ENCODE results near the gene SERINC1. TPM values are rescaled to one million over a fixed set of nuclear protein-coding genes. Genes with fewer than 3 reads are reported as not detected.

The SERINC1 gene
- total and polyA plus RNA-seq, 9 of the 15 experiments (the other 6 are each of a cell fraction or from before 2014, with no cell fraction given): 28.8 to 64.6 (median 39.7) TPM

GRCh38 chr6:122399055-122399347 lies 72.6 kb downstream of the SERINC1 start (continued):
- TF ChIP-seq MAZ (CRISPR knock-in tag; conservative IDR thresholded peaks at IDR 0.05 in 1 of 2, IDR thresholded peaks at IDR 0.05 in 1 of 2) (0 out of 4 replicates have a peak, but pooled peaks of 1 of the 2 experiments have one; percentile 3), DLX4 (CRISPR knock-in tag; IDR thresholded peaks at IDR 0.05) (no peak), ZNF239 (CRISPR knock-in tag; IDR thresholded peaks at IDR 0.05) (no peak), GATA2 (CRISPR knock-in tag; IDR thresholded peaks at IDR 0.05) (no peak), ZNF609 (CRISPR knock-in tag; IDR thresholded peaks at IDR 0.05; ENCODE audit: borderline replicate concordance) (no peak), CBX8 (IDR thresholded peaks at IDR 0.05; ENCODE audit: borderline replicate concordance, extremely low read depth, low read depth, low read length, poor library complexity, severe bottlenecking) (no peak), ZNF444 (CRISPR knock-in tag; IDR thresholded peaks at IDR 0.05) (no peak), NELFE (IDR thresholded peaks at IDR 0.05; ENCODE audit: insufficient read depth, insufficient read length) (no peak), ELK1 (CRISPR knock-in tag; IDR thresholded peaks at IDR 0.05) (no peak), ATF1 (CRISPR knock-in tag; IDR thresholded peaks at IDR 0.05) (no peak), ATF1 (tag; IDR thresholded peaks at IDR 0.05) (no peak), L3MBTL2 (IDR thresholded peaks at IDR 0.05) (0 out of 2 replicates have a peak, but pooled peaks have one; percentile 29), HES1 (IDR thresholded peaks at IDR 0.05; ENCODE audit: low read depth) (no peak), CREB3 (tag; conservative IDR thresholded peaks at IDR 0.05; ENCODE audit: low read depth) (no peak), ZNF77 (CRISPR knock-in tag; IDR thresholded peaks at IDR 0.05) (no peak), SP1 (CRISPR knock-in tag; IDR thresholded peaks at IDR 0.05) (no peak), SREBF1 (IDR thresholded peaks at IDR 0.05; ENCODE audit: borderline replicate concordance, low read depth, low read length) (no peak), FOSL1 (tag; conservative IDR thresholded peaks at IDR 0.05) (0 out of 2 replicates have a peak, but pooled peaks have one; percentile 30), ZNF165 (CRISPR knock-in tag; IDR thresholded peaks at IDR 0.05; ENCODE audit: borderline replicate concordance) (no peak)
